ENCODE results near the gene PCID2.

Gene PCID2

DNA sequence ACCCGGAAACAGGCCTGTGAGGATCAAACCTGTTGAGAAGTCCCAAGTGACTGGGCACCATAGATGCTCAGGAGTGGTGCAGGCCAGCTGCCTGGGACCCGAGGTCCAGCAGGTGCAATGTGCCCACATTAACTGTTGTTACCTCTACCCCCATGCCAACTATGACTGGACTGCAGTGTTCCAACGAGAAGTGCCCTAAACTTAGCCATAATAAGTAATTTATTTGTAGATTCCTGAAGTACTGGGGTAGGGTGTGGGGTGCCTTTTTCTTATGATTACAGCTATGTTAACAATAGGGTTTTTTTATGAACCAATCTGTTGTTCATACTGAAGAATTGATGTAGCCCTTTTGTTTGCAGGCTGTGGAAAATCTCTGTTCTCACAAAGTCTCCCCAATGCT is 10.1 kb upstream of the PCID2 start:
- Histone ChIP-seq H3K4me1 (ENCODE audit: low read length) (peaks cover 10% of the 10 kb centered on the region), H3K79me2 (ENCODE audit: low read length) (peaks cover 99% of the 10 kb centered on the region), H3K36me3 (replicated peaks; ENCODE audit: low read depth, low read length) (peaks cover 40% of the 10 kb centered on the region), H2AFZ (ENCODE audit: low read depth, low read length) (no peak overlapping the region), H3K4me3 (ENCODE audit: low read length) (no peak overlapping the region), H4K20me1 (ENCODE audit: insufficient read depth, low read length) (peaks cover 71% of the 10 kb centered on the region), H3K4me2 (ENCODE audit: low read length) (no peak overlapping the region), H3K9ac (ENCODE audit: low read length) (no peak overlapping the region), H3K27ac (ENCODE audit: low read length) (no peak overlapping the region), H3K27me3 (ENCODE audit: low read depth, low read length) (no peaks in the 10 kb centered on the region), H3K9me3 (ENCODE audit: insufficient read depth, low read length) (no peaks in the 10 kb centered on the region)
- TF ChIP-seq EZH2phosphoT487 (IDR thresholded peaks at IDR 0.05; ENCODE audit: low read depth): no peak
- TF ChIP-seq, protein P1, sequence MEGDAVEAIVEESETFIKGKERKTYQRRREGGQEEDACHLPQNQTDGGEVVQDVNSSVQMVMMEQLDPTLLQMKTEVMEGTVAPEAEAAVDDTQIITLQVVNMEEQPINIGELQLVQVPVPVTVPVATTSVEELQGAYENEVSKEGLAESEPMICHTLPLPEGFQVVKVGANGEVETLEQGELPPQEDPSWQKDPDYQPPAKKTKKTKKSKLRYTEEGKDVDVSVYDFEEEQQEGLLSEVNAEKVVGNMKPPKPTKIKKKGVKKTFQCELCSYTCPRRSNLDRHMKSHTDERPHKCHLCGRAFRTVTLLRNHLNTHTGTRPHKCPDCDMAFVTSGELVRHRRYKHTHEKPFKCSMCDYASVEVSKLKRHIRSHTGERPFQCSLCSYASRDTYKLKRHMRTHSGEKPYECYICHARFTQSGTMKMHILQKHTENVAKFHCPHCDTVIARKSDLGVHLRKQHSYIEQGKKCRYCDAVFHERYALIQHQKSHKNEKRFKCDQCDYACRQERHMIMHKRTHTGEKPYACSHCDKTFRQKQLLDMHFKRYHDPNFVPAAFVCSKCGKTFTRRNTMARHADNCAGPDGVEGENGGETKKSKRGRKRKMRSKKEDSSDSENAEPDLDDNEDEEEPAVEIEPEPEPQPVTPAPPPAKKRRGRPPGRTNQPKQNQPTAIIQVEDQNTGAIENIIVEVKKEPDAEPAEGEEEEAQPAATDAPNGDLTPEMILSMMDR (IDR thresholded peaks at IDR 0.05; ENCODE audit: low read depth, low read length): no peak

GRCh38 chr13:113216254-113217048 is 8.0 kb upstream of the PCID2 start:
- no peak for TF ChIP-seq EZH2phosphoT487 (IDR thresholded peaks at IDR 0.05; ENCODE audit: low read depth)
- TF ChIP-seq, protein P1 (IDR thresholded peaks at IDR 0.05; ENCODE audit: low read depth, low read length): no peak
- no peak overlapping the region for H3K27ac ChIP-seq (ENCODE audit: low read length)
- H3K79me2 ChIP-seq (ENCODE audit: low read length): peaks cover 100% of the 10 kb centered on the region
- H4K20me1 ChIP-seq (ENCODE audit: insufficient read depth, low read length): peaks cover 79% of the 10 kb centered on the region
- peaks cover 10% of the 10 kb centered on the region for H3K4me1 ChIP-seq (ENCODE audit: low read length)
- H3K36me3 ChIP-seq (replicated peaks; ENCODE audit: low read depth, low read length): peaks cover 34% of the 10 kb centered on the region
- H3K4me3 ChIP-seq (ENCODE audit: low read length): no peak overlapping the region
- H3K9me3 ChIP-seq (ENCODE audit: insufficient read depth, low read length): no peaks in the 10 kb centered on the region
- H3K9ac ChIP-seq (ENCODE audit: low read length): no peak overlapping the region
- H3K27me3 ChIP-seq (ENCODE audit: low read depth, low read length): no peaks in the 10 kb centered on the region
- 0 out of 2 replicates have a peak overlapping the region, but pooled peaks have one; percentile 0 for H3K4me2 ChIP-seq (ENCODE audit: low read length)
- H2AFZ ChIP-seq (ENCODE audit: low read depth, low read length): no peak overlapping the region

DNA sequence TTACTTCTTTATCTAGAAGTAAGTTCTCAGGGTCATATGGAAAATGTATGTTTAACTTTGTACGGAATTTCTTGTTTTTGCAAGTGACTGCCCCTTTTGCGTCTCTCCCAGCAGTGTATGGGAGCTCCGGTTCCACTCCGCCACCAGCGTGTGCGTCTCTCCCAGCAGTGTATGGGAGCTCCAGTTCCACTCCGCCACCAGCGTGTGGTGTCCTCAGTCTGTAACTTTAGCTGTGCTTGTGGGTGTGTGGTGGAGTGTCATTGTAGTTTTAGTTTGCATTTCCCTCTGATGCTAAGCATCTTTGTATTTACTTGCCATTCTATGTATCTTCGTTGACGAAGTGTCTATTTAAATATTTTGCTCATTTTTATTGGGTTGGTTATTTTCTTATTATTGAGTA is 3.3 kb upstream of the PCID2 start:
- no peak overlapping the region for H3K4me3 ChIP-seq (ENCODE audit: low read length)
- H3K4me2 ChIP-seq (ENCODE audit: low read length): no peak overlapping the region
- peaks cover 91% of the 10 kb centered on the region for H3K79me2 ChIP-seq (ENCODE audit: low read length)
- TF ChIP-seq, protein P1 (IDR thresholded peaks at IDR 0.05; ENCODE audit: low read depth, low read length): 0 out of 2 replicates have a peak, but pooled peaks have one; percentile 5
- TF ChIP-seq EZH2phosphoT487 (IDR thresholded peaks at IDR 0.05; ENCODE audit: low read depth): no peak
- no peak overlapping the region for H3K9ac ChIP-seq (ENCODE audit: low read length)
- H3K27ac ChIP-seq (ENCODE audit: low read length): no peak overlapping the region
- H3K27me3 ChIP-seq (ENCODE audit: low read depth, low read length): no peaks in the 10 kb centered on the region
- H3K4me1 ChIP-seq (ENCODE audit: low read length): peaks cover 25% of the 10 kb centered on the region
- H3K36me3 ChIP-seq (replicated peaks; ENCODE audit: low read depth, low read length): peaks cover 16% of the 10 kb centered on the region
- H2AFZ ChIP-seq (ENCODE audit: low read depth, low read length): no peak overlapping the region
- no peaks in the 10 kb centered on the region for H3K9me3 ChIP-seq (ENCODE audit: insufficient read depth, low read length)
- peaks cover 64% of the 10 kb centered on the region for H4K20me1 ChIP-seq (ENCODE audit: insufficient read depth, low read length)

GRCh38 chr13:113210833-113211232 is 2.4 kb upstream of the PCID2 start:
- Histone ChIP-seq H3K79me2 (ENCODE audit: low read length) (peaks cover 91% of the 10 kb centered on the region), H3K27me3 (ENCODE audit: low read depth, low read length) (no peaks in the 10 kb centered on the region), H3K4me1 (ENCODE audit: low read length) (peaks cover 24% of the 10 kb centered on the region), H3K27ac (ENCODE audit: low read length) (no peak overlapping the region), H3K9ac (ENCODE audit: low read length) (peak overlapping the region; percentile 80; the same call in 1 of the 2 replicates), H4K20me1 (ENCODE audit: insufficient read depth, low read length) (peaks cover 63% of the 10 kb centered on the region), H3K36me3 (replicated peaks; ENCODE audit: low read depth, low read length) (peaks cover 24% of the 10 kb centered on the region), H3K9me3 (ENCODE audit: insufficient read depth, low read length) (no peaks in the 10 kb centered on the region), H3K4me2 (ENCODE audit: low read length) (peak overlapping the region; percentile 70), H2AFZ (ENCODE audit: low read depth, low read length) (no peak overlapping the region), H3K4me3 (ENCODE audit: low read length) (peak overlapping the region; percentile 84)
- TF ChIP-seq, protein P1 (IDR thresholded peaks at IDR 0.05; ENCODE audit: low read depth, low read length): no peak
- TF ChIP-seq EZH2phosphoT487 (IDR thresholded peaks at IDR 0.05; ENCODE audit: low read depth): no peak
